ENCODE results near the gene PIGN. TPM values are rescaled to one million over a fixed set of nuclear protein-coding genes. Genes with fewer than 3 reads are reported as not detected.

PIGN gene
- total RNA-seq, 2 experiments from 2014 or later: 25.0 to 28.2 TPM

GRCh38 chr18:62088156-62088555 lies 98.7 kb downstream of the PIGN start:
- DNase-seq (no peak), ATAC-seq (ENCODE audit: low read depth) (no peak)
- Mint-ChIP-seq H3K27me3 (no peaks in the 10 kb centered on the region), H3K36me3 (peaks cover 21% of the 10 kb centered on the region), H3K9me3 (no peaks in the 10 kb centered on the region), H3K4me1 (peaks cover 14% of the 10 kb centered on the region), H3K4me3 (no peak overlapping the region), H3K27ac (no peak overlapping the region)
- POLR2A ChIA-PET: no interaction called here

GRCh38 chr18:62085756-62086155 lies 101.1 kb downstream of the PIGN start:
- H3K4me3 Mint-ChIP-seq: no peak overlapping the region
- H3K4me1 Mint-ChIP-seq: peaks cover 14% of the 10 kb centered on the region
- H3K9me3 Mint-ChIP-seq: no peaks in the 10 kb centered on the region
- ATAC-seq (ENCODE audit: low read depth) (no peak), DNase-seq (no peak)
- H3K27ac Mint-ChIP-seq: no peak overlapping the region
- H3K36me3 Mint-ChIP-seq: peaks cover 24% of the 10 kb centered on the region
- POLR2A ChIA-PET: no interaction called here
- H3K27me3 Mint-ChIP-seq: no peaks in the 10 kb centered on the region

- Mint-ChIP-seq H3K9me3 (peaks cover 2% of the 10 kb centered on the region), H3K27me3 (no peaks in the 10 kb centered on the region), H3K4me3 (no peak overlapping the region), H3K27ac (no peak overlapping the region), H3K4me1 (peaks cover 1% of the 10 kb centered on the region), H3K36me3 (peaks cover 14% of the 10 kb centered on the region)
- no peak for ATAC-seq (ENCODE audit: low read depth)
- POLR2A ChIA-PET: no interaction called here
- no peak for DNase-seq
Measured at GRCh38 chr18:62081761-62082294, 105.0 kb downstream of the PIGN start.

- no peak overlapping the region for H3K4me3 Mint-ChIP-seq
- H3K27ac Mint-ChIP-seq: no peak overlapping the region
- DNase-seq (no peak), ATAC-seq (ENCODE audit: low read depth) (no peak)
- POLR2A ChIA-PET: no interaction called here
- H3K36me3 Mint-ChIP-seq: peaks cover 10% of the 10 kb centered on the region
- H3K9me3 Mint-ChIP-seq: peaks cover 2% of the 10 kb centered on the region
- H3K27me3 Mint-ChIP-seq: no peaks in the 10 kb centered on the region
- no peaks in the 10 kb centered on the region for H3K4me1 Mint-ChIP-seq
Measured at GRCh38 chr18:62081248-62081647, 105.6 kb downstream of the PIGN start.

DNA sequence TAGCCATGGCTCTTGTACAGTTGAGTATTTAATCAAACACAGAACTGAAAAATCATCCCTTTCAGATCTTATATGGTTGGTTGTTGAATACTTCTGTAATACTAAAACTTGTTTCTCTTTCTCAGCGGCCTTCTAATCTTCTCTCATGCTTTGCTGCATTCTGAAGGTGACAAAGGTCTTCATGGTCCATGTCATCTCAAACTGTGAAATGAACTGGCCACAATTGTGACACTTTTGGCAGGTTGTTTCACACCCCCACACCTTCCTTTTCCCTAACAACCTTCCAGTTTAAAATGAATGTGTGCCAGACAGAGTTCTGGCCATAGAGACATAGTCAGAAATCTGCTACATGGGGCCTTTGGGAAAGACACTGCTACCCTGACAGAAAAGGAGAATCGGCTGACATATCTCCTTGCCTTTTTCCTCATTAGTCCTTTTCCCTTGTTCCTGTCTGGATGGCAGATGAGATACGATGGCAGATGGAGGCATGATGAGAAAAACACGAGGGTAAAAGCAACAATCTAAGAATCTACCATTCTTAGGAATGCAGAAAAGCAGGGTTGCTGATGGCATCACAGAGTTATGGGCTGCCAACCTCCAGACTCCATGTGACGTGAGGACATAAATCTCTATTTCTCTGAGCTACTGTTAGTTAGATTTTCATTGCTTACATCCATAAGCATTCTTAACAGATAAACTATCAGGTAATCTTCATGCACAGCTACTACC lies 106.5 kb downstream of the PIGN start:
- no peak overlapping the region for H3K27ac Mint-ChIP-seq
- H3K4me3 Mint-ChIP-seq: no peak overlapping the region
- H3K27me3 Mint-ChIP-seq: no peaks in the 10 kb centered on the region
- ATAC-seq (ENCODE audit: low read depth) (no peak), DNase-seq (no peak)
- peaks cover 4% of the 10 kb centered on the region for H3K36me3 Mint-ChIP-seq
- POLR2A ChIA-PET: no interaction called here
- H3K4me1 Mint-ChIP-seq: no peaks in the 10 kb centered on the region
- peaks cover 2% of the 10 kb centered on the region for H3K9me3 Mint-ChIP-seq

DNA sequence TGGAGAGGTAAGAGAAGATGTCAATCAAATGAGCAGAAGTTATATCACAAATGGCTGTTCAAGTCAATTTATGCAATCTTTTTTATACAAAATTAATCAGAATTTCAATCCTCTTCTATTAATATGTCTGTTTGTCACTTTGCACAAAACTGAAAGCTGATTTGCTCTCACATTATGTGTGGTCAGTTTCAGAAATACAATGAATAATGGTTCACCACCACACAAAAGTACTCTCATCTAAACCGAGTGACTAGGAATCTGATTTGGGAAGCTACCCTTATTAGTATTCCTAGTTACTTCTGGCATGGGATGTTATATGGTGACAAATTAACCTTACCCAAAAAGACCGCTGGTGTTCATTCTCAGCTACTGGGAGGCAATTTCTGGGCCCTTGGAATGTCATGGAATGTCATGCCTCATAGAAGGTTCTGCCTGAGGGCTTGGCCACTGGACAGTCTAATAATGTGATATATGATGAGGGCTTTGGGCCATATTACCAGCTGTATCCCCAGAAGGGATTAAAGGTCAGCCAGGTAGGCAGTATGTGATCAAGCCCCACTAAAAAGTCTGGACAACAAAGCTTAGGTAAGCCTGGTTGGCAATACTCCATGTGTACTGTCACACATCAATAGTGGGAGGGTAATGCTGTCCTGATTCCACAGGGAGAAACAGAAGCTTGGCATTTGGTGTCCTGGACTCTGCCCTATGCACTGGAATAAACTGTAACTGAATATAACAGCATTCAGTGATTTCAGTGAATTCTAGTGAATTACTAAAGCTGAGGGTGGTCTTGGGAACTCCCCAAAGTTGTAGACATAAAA lies 113.2 kb downstream of the PIGN start:
- H3K27me3 Mint-ChIP-seq: no peaks in the 10 kb centered on the region
- H3K36me3 Mint-ChIP-seq: peaks cover 3% of the 10 kb centered on the region
- no peak overlapping the region for H3K4me3 Mint-ChIP-seq
- H3K9me3 Mint-ChIP-seq: peaks cover 5% of the 10 kb centered on the region
- H3K4me1 Mint-ChIP-seq: no peaks in the 10 kb centered on the region
- POLR2A ChIA-PET: no interaction called here
- no peak overlapping the region for H3K27ac Mint-ChIP-seq
- no peak for DNase-seq
- ATAC-seq (ENCODE audit: low read depth): no peak

- Mint-ChIP-seq H3K27me3 (no peaks in the 10 kb centered on the region), H3K4me3 (no peak overlapping the region), H3K4me1 (no peaks in the 10 kb centered on the region)
Measured at GRCh38 chr18:62072370-62072769, 114.5 kb downstream of the PIGN start.

DNA sequence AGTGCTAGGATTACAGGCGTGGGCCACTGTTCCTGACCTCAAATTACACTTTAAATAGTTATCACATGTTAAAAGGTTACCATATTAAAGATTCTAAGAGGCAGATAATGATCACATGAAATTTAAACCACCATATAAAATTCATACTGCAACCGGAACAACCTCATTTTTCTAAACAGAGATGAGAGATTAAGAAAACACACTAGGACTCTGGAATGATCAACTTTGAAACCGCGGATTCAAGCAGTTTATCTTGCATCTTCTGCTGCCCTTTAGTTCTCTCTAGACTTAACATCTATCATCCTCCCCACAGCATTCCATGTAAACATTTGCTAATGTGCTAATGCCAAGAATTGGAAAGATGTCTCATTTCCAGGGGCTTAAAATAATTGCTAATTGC lies 115.8 kb downstream of the PIGN start:
- peaks cover 2% of the 10 kb centered on the region for H3K9me3 Mint-ChIP-seq
- H3K4me1 Mint-ChIP-seq: no peaks in the 10 kb centered on the region
- POLR2A ChIA-PET: no interaction called here
- DNase-seq (no peak), ATAC-seq (ENCODE audit: low read depth) (no peak)
- no peak overlapping the region for H3K4me3 Mint-ChIP-seq
- H3K27ac Mint-ChIP-seq: no peak overlapping the region
- peaks cover 12% of the 10 kb centered on the region for H3K36me3 Mint-ChIP-seq
- no peaks in the 10 kb centered on the region for H3K27me3 Mint-ChIP-seq

More at GRCh38 chr18:62072370-62072769, 114.5 kb downstream of the PIGN start:
- POLR2A ChIA-PET: no interaction called here
- Mint-ChIP-seq H3K9me3 (peaks cover 2% of the 10 kb centered on the region), H3K36me3 (peaks cover 12% of the 10 kb centered on the region), H3K27ac (no peak overlapping the region)
- no peak for ATAC-seq (ENCODE audit: low read depth)
- DNase-seq: no peak

- Mint-ChIP-seq H3K9me3 (peaks cover 2% of the 10 kb centered on the region), H3K27me3 (no peaks in the 10 kb centered on the region), H3K36me3 (peaks cover 12% of the 10 kb centered on the region), H3K4me1 (no peaks in the 10 kb centered on the region), H3K4me3 (no peak overlapping the region), H3K27ac (no peak overlapping the region)
- POLR2A ChIA-PET: no interaction called here
- ATAC-seq (ENCODE audit: low read depth): no peak
- DNase-seq: no peak
Measured at GRCh38 chr18:62070302-62070701, 116.6 kb downstream of the PIGN start.

GRCh38 chr18:62069556-62069955 lies 117.3 kb downstream of the PIGN start:
- no peaks in the 10 kb centered on the region for H3K4me1 Mint-ChIP-seq
- POLR2A ChIA-PET: no interaction called here
- no peaks in the 10 kb centered on the region for H3K9me3 Mint-ChIP-seq
- peaks cover 12% of the 10 kb centered on the region for H3K36me3 Mint-ChIP-seq
- no peak overlapping the region for H3K27ac Mint-ChIP-seq
- no peak overlapping the region for H3K4me3 Mint-ChIP-seq
- no peaks in the 10 kb centered on the region for H3K27me3 Mint-ChIP-seq
- no peak for DNase-seq
- no peak for ATAC-seq (ENCODE audit: low read depth)

DNA sequence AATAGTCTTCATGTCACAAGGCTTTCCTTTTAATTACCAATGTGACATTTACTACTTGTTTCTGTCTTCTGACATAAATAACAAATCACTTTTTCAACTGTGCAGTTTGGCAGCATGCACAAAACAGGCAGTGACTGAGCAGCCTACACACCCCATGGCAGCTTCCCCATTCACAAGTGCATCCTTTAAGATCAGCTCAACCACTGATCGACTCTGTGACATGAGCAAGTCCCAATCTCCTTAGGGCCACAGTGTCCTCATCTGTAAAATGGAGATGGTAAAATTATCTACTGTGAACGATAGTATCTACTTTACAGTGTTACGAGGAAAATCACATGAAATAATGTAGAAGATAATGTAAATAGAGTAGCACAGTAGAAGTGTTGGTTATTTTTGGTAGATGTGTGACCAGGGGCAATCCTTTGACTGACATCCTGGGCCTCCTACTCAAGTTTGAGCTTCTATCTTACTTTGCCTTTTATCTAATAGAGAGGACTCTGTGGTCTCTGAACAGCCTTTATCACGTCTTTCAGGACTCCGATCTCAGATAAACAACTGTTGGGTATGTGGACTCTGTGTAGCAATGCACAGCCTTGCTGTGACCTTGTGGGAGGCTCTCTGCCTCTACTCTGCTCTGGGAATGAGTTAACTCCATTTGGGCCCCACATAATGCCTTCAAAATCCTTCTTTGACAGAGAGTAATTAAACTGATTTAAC lies 120.6 kb downstream of the PIGN start:
- Mint-ChIP-seq H3K9me3 (no peaks in the 10 kb centered on the region), H3K4me3 (no peak overlapping the region), H3K27ac (no peak overlapping the region), H3K27me3 (no peaks in the 10 kb centered on the region), H3K36me3 (peaks cover 20% of the 10 kb centered on the region), H3K4me1 (no peaks in the 10 kb centered on the region)
- DNase-seq (no peak), ATAC-seq (ENCODE audit: low read depth) (no peak)
- POLR2A ChIA-PET: no interaction called here

DNA sequence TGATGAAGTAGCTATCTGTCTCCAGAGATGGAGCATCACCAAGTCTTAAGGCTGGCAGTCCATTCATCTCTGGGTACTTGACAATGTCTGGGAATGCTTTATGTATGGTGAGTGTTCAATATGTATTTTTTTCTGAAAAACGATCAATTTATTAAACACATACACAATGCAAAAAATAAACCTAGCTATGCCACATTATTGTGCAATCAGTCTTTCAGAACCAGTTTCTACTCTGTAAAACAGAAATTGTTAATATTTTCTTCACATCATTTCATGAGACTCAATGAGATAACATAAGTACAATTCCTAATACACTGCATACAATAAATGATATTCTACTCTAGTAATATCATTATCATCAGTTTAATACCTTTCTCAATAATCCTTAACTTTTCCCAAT lies 122.5 kb downstream of the PIGN start:
- DNase-seq (no peak), ATAC-seq (ENCODE audit: low read depth) (no peak)
- no peaks in the 10 kb centered on the region for H3K27me3 Mint-ChIP-seq
- POLR2A ChIA-PET: no interaction called here
- H3K9me3 Mint-ChIP-seq: peaks cover 3% of the 10 kb centered on the region
- no peaks in the 10 kb centered on the region for H3K4me1 Mint-ChIP-seq
- H3K4me3 Mint-ChIP-seq: no peak overlapping the region
- no peak overlapping the region for H3K27ac Mint-ChIP-seq
- H3K36me3 Mint-ChIP-seq: peaks cover 26% of the 10 kb centered on the region

- Mint-ChIP-seq H3K9me3 (peaks cover 3% of the 10 kb centered on the region), H3K27ac (no peak overlapping the region), H3K4me3 (no peak overlapping the region), H3K27me3 (no peaks in the 10 kb centered on the region), H3K4me1 (no peaks in the 10 kb centered on the region), H3K36me3 (peaks cover 25% of the 10 kb centered on the region)
- no peak for DNase-seq
- POLR2A ChIA-PET: no interaction called here
- ATAC-seq (ENCODE audit: low read depth): no peak
Measured at GRCh38 chr18:62061821-62062478, 124.9 kb downstream of the PIGN start.
